ENCODE measurements around the gene ACADVL.

Gene ACADVL

GRCh38 chr17:7234083-7234951 lies 14.6 kb downstream of the ACADVL start, which contains the start of gene DVL2:
DVL2 (minus strand) TSS chr17:7234517; CDS start chr17:7234262, 255 bp downstream.
- TF ChIP-seq POLR2A (IDR thresholded peaks at IDR 0.05; ENCODE audit: low read depth, low read length) (peak; percentile 92), POU2F2 (IDR thresholded peaks at IDR 0.05; ENCODE audit: low read depth, low read length) (peak; percentile 70; the same call in 1 of the 2 replicates), PAX5 (IDR thresholded peaks at IDR 0.05; ENCODE audit: insufficient read depth, low read length, severe bottlenecking) (peak; percentile 28), TAF1 (IDR thresholded peaks at IDR 0.05; ENCODE audit: low read depth, low read length) (no peak; the same call in 1 of the 2 replicates), SPI1 (IDR thresholded peaks at IDR 0.05; ENCODE audit: low read depth, low read length) (no peak), POLR2AphosphoS5 (IDR thresholded peaks at IDR 0.05; ENCODE audit: low read depth, low read length) (peak; percentile 88)
- DNase-seq (ENCODE audit: insufficient read length, low spot score): peak; percentile 95
- FAIRE-seq: peak; percentile 100

GRCh38 chr17:7235693-7236665 lies 16.2 kb downstream of the ACADVL start:
- peak; percentile 25; the same call in 1 of the 2 replicates for TF ChIP-seq POLR2AphosphoS5 (IDR thresholded peaks at IDR 0.05; ENCODE audit: low read depth, low read length)
- TF ChIP-seq POLR2A (IDR thresholded peaks at IDR 0.05; ENCODE audit: low read depth, low read length): no peak
- TF ChIP-seq PAX5 (IDR thresholded peaks at IDR 0.05; ENCODE audit: insufficient read depth, low read length, severe bottlenecking): no peak
- FAIRE-seq (no peak), DNase-seq (ENCODE audit: insufficient read length, low spot score) (no peak)

GRCh38 chr17:7236808-7237207 lies 17.1 kb downstream of the ACADVL start:
- no peak for FAIRE-seq
- DNase-seq (ENCODE audit: insufficient read length, low spot score): no peak
- no peak for TF ChIP-seq PAX5 (IDR thresholded peaks at IDR 0.05; ENCODE audit: insufficient read depth, low read length, severe bottlenecking)
- no peak for TF ChIP-seq TAF1 (IDR thresholded peaks at IDR 0.05; ENCODE audit: low read depth, low read length)
- TF ChIP-seq POLR2A (IDR thresholded peaks at IDR 0.05; ENCODE audit: low read depth, low read length): no peak
- no peak for TF ChIP-seq POLR2AphosphoS5 (IDR thresholded peaks at IDR 0.05; ENCODE audit: low read depth, low read length)
- no peak for TF ChIP-seq SPI1 (IDR thresholded peaks at IDR 0.05; ENCODE audit: low read depth, low read length)
- no peak for TF ChIP-seq POU2F2 (IDR thresholded peaks at IDR 0.05; ENCODE audit: low read depth, low read length)

GRCh38 chr17:7237266-7237760 lies 17.6 kb downstream of the ACADVL start:
- TF ChIP-seq POLR2AphosphoS5 (IDR thresholded peaks at IDR 0.05; ENCODE audit: low read depth, low read length) (no peak), POLR2A (IDR thresholded peaks at IDR 0.05; ENCODE audit: low read depth, low read length) (no peak), POU2F2 (IDR thresholded peaks at IDR 0.05; ENCODE audit: low read depth, low read length) (no peak), SPI1 (IDR thresholded peaks at IDR 0.05; ENCODE audit: low read depth, low read length) (no peak), TAF1 (IDR thresholded peaks at IDR 0.05; ENCODE audit: low read depth, low read length) (no peak), PAX5 (IDR thresholded peaks at IDR 0.05; ENCODE audit: insufficient read depth, low read length, severe bottlenecking) (no peak)
- no peak for FAIRE-seq

GRCh38 chr17:7237761-7238419 lies 18.2 kb downstream of the ACADVL start:
- TF ChIP-seq POU2F2 (IDR thresholded peaks at IDR 0.05; ENCODE audit: low read depth, low read length) (no peak), TAF1 (IDR thresholded peaks at IDR 0.05; ENCODE audit: low read depth, low read length) (no peak), SPI1 (IDR thresholded peaks at IDR 0.05; ENCODE audit: low read depth, low read length) (no peak), POLR2A (IDR thresholded peaks at IDR 0.05; ENCODE audit: low read depth, low read length) (no peak), PAX5 (IDR thresholded peaks at IDR 0.05; ENCODE audit: insufficient read depth, low read length, severe bottlenecking) (no peak), POLR2AphosphoS5 (IDR thresholded peaks at IDR 0.05; ENCODE audit: low read depth, low read length) (no peak)
- DNase-seq (ENCODE audit: insufficient read length, low spot score) (peak; percentile 71), FAIRE-seq (peak; percentile 41)

More at GRCh38 chr17:7237266-7237760, 17.6 kb downstream of the ACADVL start:
- no peak for DNase-seq (ENCODE audit: insufficient read length, low spot score)

- 0 out of 2 replicates have a peak, but pooled peaks have one; percentile 11 for TF ChIP-seq TAF1 (IDR thresholded peaks at IDR 0.05; ENCODE audit: low read depth, low read length)
- no peak for TF ChIP-seq POLR2A (IDR thresholded peaks at IDR 0.05; ENCODE audit: low read depth, low read length)
- DNase-seq (ENCODE audit: insufficient read length, low spot score): no peak
- FAIRE-seq: no peak
Observed at GRCh38 chr17:7238420-7239090, 18.8 kb downstream of the ACADVL start.

- peak; percentile 96 for DNase-seq (ENCODE audit: insufficient read length, low spot score)
- TF ChIP-seq POU2F2 (IDR thresholded peaks at IDR 0.05; ENCODE audit: low read depth, low read length): no peak
- TF ChIP-seq SPI1 (IDR thresholded peaks at IDR 0.05; ENCODE audit: low read depth, low read length): peak; percentile 74
- no peak for TF ChIP-seq PAX5 (IDR thresholded peaks at IDR 0.05; ENCODE audit: insufficient read depth, low read length, severe bottlenecking)
- TF ChIP-seq TAF1 (IDR thresholded peaks at IDR 0.05; ENCODE audit: low read depth, low read length): no peak
- TF ChIP-seq POLR2A (IDR thresholded peaks at IDR 0.05; ENCODE audit: low read depth, low read length): no peak
- no peak for TF ChIP-seq POLR2AphosphoS5 (IDR thresholded peaks at IDR 0.05; ENCODE audit: low read depth, low read length)
- FAIRE-seq: peak; percentile 98
Observed at GRCh38 chr17:7239091-7240027, 19.6 kb downstream of the ACADVL start, which contains the start of gene PHF23. PHF23 (minus strand) TSS chr17:7239457; CDS start chr17:7239279, 178 bp downstream.

Data from GM12891 (cell line).